Astrocyte (in vitro differentiated cells and primary cell): ENCODE data around the gene LRRC18.

Experiments
- EZH2 ChIP-seq: IDR thresholded peaks from 2 replicates; pipeline ENCODE4 v1.6.1; 2012; ENCODE audit warnings: mild to moderate bottlenecking, low read length, inconsistent platforms; ENCODE audit not compliant: insufficient read depth
- TF ChIP-seq, protein P1 (sequence below): IDR thresholded peaks from 2 replicates; pipeline ENCODE4 v1.5.1; 2011; ENCODE audit warnings: low read depth, mild to moderate bottlenecking, inconsistent platforms, low read length, moderate library complexity; ENCODE audit not compliant: insufficient read depth

DNA sequence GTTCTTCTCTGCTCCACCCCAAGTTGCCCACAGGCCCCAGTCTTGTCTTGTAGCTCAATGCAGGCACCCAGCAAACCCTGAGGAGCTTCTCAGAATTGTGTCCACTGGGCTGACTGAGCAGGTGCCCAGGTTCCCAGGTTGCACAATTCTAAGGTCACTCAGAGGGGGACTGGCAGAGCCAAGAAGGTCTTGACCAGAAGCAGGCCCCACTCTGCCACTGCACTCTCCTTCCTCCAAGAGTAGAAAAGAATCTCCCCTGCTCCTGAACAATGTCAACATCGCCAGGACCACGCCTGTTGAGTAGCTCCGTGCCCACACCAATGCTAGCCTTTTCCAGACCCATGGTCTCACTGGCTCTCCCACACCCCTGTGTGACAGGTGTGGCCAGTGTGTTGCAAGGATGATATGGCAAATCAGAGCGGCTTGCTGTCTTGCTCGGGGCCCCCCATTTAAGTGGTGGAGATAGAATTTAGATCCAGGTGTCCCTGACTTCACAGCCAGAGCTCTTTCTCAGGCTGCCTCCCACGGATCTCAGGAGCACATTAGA is 577 bp downstream of the LRRC18 start:
- TF ChIP-seq, protein P1, sequence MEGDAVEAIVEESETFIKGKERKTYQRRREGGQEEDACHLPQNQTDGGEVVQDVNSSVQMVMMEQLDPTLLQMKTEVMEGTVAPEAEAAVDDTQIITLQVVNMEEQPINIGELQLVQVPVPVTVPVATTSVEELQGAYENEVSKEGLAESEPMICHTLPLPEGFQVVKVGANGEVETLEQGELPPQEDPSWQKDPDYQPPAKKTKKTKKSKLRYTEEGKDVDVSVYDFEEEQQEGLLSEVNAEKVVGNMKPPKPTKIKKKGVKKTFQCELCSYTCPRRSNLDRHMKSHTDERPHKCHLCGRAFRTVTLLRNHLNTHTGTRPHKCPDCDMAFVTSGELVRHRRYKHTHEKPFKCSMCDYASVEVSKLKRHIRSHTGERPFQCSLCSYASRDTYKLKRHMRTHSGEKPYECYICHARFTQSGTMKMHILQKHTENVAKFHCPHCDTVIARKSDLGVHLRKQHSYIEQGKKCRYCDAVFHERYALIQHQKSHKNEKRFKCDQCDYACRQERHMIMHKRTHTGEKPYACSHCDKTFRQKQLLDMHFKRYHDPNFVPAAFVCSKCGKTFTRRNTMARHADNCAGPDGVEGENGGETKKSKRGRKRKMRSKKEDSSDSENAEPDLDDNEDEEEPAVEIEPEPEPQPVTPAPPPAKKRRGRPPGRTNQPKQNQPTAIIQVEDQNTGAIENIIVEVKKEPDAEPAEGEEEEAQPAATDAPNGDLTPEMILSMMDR = no peak
- no peak for TF ChIP-seq EZH2
